Suprapubic skin (tissue), 3 donors: Measurements from ENCODE around the gene PEG3.

Source experiments
- EP300 ChIP-seq: sonication (generic); formaldehyde crosslinking; IDR thresholded peaks from one replicate; pipeline ENCODE4 v1.6.1; 2017; ENCODE audit warnings: antibody characterized with exemption
- TF ChIP-seq, protein P1 (sequence below), 2 donors: fragments of 200-600 bp in 1 of 2; fragments of 450-650 bp in 1 of 2; sonication (generic) in 1 of 2; IDR thresholded peaks; one replicate each; pipeline ENCODE4 v1.5.1; 2016 to 2019; ENCODE audit warnings: antibody characterized with exemption in 2 of 2, mild to moderate bottlenecking in 1 of 2, moderate library complexity in 1 of 2

DNA sequence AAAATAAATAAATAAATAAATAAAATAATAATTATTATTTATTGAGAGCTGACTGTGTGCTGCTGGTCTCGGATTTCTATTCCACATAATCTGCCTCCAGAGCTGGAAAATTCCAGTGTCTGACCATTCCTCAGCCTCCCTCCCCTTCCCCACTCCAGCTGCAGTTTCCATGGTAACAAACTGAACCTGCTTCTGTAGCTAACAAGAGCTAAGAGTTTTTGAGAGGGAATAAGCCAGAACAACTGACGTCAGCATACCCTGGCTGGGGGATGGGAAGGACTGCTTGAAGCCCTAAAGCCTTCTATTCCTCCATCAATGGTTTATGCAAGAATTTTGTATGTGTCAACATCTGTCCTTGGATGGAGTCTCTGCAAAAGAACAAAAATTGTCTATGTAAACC is 26.0 kb upstream of the PEG3 start:
- TF ChIP-seq, protein P1, sequence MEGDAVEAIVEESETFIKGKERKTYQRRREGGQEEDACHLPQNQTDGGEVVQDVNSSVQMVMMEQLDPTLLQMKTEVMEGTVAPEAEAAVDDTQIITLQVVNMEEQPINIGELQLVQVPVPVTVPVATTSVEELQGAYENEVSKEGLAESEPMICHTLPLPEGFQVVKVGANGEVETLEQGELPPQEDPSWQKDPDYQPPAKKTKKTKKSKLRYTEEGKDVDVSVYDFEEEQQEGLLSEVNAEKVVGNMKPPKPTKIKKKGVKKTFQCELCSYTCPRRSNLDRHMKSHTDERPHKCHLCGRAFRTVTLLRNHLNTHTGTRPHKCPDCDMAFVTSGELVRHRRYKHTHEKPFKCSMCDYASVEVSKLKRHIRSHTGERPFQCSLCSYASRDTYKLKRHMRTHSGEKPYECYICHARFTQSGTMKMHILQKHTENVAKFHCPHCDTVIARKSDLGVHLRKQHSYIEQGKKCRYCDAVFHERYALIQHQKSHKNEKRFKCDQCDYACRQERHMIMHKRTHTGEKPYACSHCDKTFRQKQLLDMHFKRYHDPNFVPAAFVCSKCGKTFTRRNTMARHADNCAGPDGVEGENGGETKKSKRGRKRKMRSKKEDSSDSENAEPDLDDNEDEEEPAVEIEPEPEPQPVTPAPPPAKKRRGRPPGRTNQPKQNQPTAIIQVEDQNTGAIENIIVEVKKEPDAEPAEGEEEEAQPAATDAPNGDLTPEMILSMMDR (IDR thresholded peaks at IDR 0.05) = no peak
- no peak for TF ChIP-seq EP300
